Lower lobe of right lung (tissue), 2 donors: Measurements from ENCODE around the gene ANKRD24. TPM values are rescaled to one million over a fixed set of nuclear protein-coding genes. Genes with fewer than 3 reads are reported as not detected.

Experiments used
- ATAC-seq, 2 donors: fragments of 200-7000 bp; cut with Tn5 transposase; one replicate each; pipeline ENCODE4 v1.9.1; 2020 to 2022; ENCODE audit warnings: mild to moderate bottlenecking in 2 of 2, moderate library complexity in 2 of 2
- DNase-seq: peaks from one replicate; pipeline ENCODE4 v3.0.0-alpha.2; 2020
- H3K27ac ChIP-seq: fragments of 200-600 bp; one replicate; pipeline ENCODE4 v1.8.0; 2022
- H3K27me3 ChIP-seq: fragments of 200-600 bp; one replicate; pipeline ENCODE4 v1.8.0; 2022; ENCODE audit warnings: low read depth
- H3K36me3 ChIP-seq: fragments of 200-600 bp; one replicate; pipeline ENCODE4 v1.8.0; 2022; ENCODE audit warnings: mild to moderate bottlenecking
- H3K4me1 ChIP-seq: fragments of 200-600 bp; one replicate; pipeline ENCODE4 v1.8.0; 2022
- H3K4me3 ChIP-seq: fragments of 200-600 bp; one replicate; pipeline ENCODE4 v1.8.0; 2022; ENCODE audit warnings: mild to moderate bottlenecking
- H3K9me3 ChIP-seq: fragments of 200-600 bp; one replicate; pipeline ENCODE4 v1.8.0; 2022
- CTCF ChIP-seq: fragments of 200-600 bp; IDR thresholded peaks from one replicate; pipeline ENCODE4 v1.8.0; 2022; ENCODE audit warnings: antibody characterized with exemption, mild to moderate bottlenecking
- intact Hi-C: fragments of 100-400 bp; cut with DNase I; formaldehyde crosslinking; loops from one replicate; pipeline ENCODE4 v1.11.0; 2022
- total RNA-seq: library from RNA; stranded (reverse); fragmentation: NEBNext Ultra II Directional; extraction: Animal tissue kit (Norgen Biotek cat#: 25700); gene quantifications from one replicate; pipeline ENCODE4 v1.2.1, GENCODE V29; 2021
- donor health status: DM: no; HTN: yes; CAD: no; lungs with severe emphysema.

The ANKRD24 gene
- total RNA-seq, 1 donor from 2014 or later = 1.9 TPM

DNA sequence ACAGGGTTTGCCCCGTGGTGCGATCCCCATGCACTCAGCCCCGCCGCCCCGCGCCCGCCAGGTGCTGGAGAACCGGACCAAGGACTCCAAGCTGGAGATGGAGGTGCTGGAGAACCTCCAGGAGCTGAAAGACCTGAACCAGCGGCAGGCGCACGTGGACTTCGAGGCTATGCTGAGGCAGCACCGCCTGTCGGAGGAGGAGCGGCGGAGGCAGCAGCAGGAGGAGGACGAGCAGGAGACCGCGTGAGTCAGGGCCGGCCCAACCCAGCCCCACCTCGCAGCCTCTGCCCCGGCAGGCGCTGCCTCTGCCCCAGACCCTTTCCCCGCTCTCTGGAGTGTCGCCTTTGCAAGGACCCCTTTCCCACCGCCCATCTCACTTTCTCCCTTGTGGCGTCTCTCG lies 75.7 kb downstream of the ANKRD24 start:
- Histone ChIP-seq H3K27me3 (no peaks in the 10 kb centered on the region), H3K36me3 (peaks cover 100% of the 10 kb centered on the region), H3K27ac (no peak overlapping the region), H3K9me3 (peaks cover 6% of the 10 kb centered on the region), H3K4me3 (no peak overlapping the region), H3K4me1 (no peaks in the 10 kb centered on the region)
- no peak for DNase-seq
- TF ChIP-seq CTCF = no peak
- intact Hi-C loops = no loop called here
- ATAC-seq = peak; percentile 18 to 27

- TF ChIP-seq CTCF = no peak
- Histone ChIP-seq H3K4me1 (no peaks in the 10 kb centered on the region), H3K4me3 (no peak overlapping the region), H3K9me3 (peaks cover 6% of the 10 kb centered on the region), H3K27me3 (no peaks in the 10 kb centered on the region), H3K36me3 (peaks cover 97% of the 10 kb centered on the region), H3K27ac (no peak overlapping the region)
- peak in 1 of 2 donors; percentile 41 for ATAC-seq
- intact Hi-C loops = no loop called here
- DNase-seq = no peak
Measured at GRCh38 chr19:4260613-4261191, 78.2 kb downstream of the ANKRD24 start.

DNA sequence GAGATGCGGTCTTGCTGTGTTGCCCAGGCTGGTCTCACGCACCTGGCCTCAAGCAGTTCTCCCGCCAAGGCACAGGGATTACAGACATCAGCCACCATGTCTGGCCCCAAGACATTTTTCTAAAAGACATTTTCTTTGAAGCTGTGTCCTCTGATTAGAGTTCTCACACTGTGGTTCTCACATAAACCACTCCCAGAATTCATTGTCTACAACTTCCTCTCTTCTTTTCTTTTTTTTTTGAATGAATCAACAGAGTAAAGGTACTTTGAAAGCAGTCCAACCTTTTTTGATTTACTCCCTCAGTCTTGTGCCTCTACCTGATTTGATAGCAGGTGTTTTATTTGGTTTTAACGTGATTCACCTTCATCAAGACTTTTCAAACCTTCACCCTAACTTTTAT lies 82.3 kb downstream of the ANKRD24 start:
- DNase-seq (no peak), ATAC-seq (no peak)
- no peak overlapping the region for H3K27ac ChIP-seq

GRCh38 chr19:4266253-4267000 lies 83.9 kb downstream of the ANKRD24 start:
- peak; percentile 25 to 44 for ATAC-seq
- no peak for TF ChIP-seq CTCF
- no peak overlapping the region for H3K4me3 ChIP-seq

More for the DNA sequence above, 82.3 kb downstream of the ANKRD24 start:
- H3K9me3 ChIP-seq = no peaks in the 10 kb centered on the region
- H3K36me3 ChIP-seq = peaks cover 97% of the 10 kb centered on the region
- H3K4me1 ChIP-seq = no peaks in the 10 kb centered on the region
- H3K4me3 ChIP-seq = no peak overlapping the region
- no peak for TF ChIP-seq CTCF
- H3K27me3 ChIP-seq = no peaks in the 10 kb centered on the region
- intact Hi-C loops = no loop called here

GRCh38 chr19:4267101-4267900 lies 84.8 kb downstream of the ANKRD24 start:
- H3K4me3 ChIP-seq = no peak overlapping the region
- H3K27ac ChIP-seq = no peak overlapping the region
- no peaks in the 10 kb centered on the region for H3K4me1 ChIP-seq
- H3K36me3 ChIP-seq = peaks cover 88% of the 10 kb centered on the region
- intact Hi-C loops = no loop called here
- peak; percentile 76 to 80 for ATAC-seq
- peak; percentile 81 for TF ChIP-seq CTCF
- peak; percentile 70 for DNase-seq
- H3K27me3 ChIP-seq = no peaks in the 10 kb centered on the region
- H3K9me3 ChIP-seq = no peaks in the 10 kb centered on the region

More at GRCh38 chr19:4266253-4267000, 83.9 kb downstream of the ANKRD24 start:
- H3K9me3 ChIP-seq = no peaks in the 10 kb centered on the region
- intact Hi-C loops = no loop called here
- H3K27ac ChIP-seq = no peak overlapping the region
- no peak for DNase-seq
- no peaks in the 10 kb centered on the region for H3K4me1 ChIP-seq
- no peaks in the 10 kb centered on the region for H3K27me3 ChIP-seq
- peaks cover 89% of the 10 kb centered on the region for H3K36me3 ChIP-seq
